HEK293 (cell line): Measurements from ENCODE around the gene SMPD3.
A peak's percentile ranks its signal among the peaks of the same experiment; 100 is the strongest.

Experiments
- CTCF ChIA-PET: fragments of 350-600 bp; formaldehyde crosslinking; extraction: SDS; loops from one replicate; lab custom pipeline; 2021; ENCODE audit warnings: antibody characterized with exemption; lab: Yijun Ruan, JAX
- POLR2A ChIA-PET: fragments of 300-600 bp; formaldehyde crosslinking; extraction: SDS; loops from one replicate; lab custom pipeline; 2020; ENCODE audit warnings: antibody characterized with exemption, inconsistent platforms; lab: Yijun Ruan, JAX
- H3K27ac ChIP-seq: fragments of 200-500 bp; sonication (Bioruptor generic); 2 replicates; pipeline ENCODE4 v1.5.1; 2014; ENCODE audit warnings: low read depth, low read length, control low read depth, inconsistent platforms; ENCODE audit errors: extremely low read depth
- H3K36me3 ChIP-seq, 2 experiments: fragments of 200-500 bp in 1 of 2; sonication (Bioruptor generic) in 1 of 2; 1 replicate in 1 of 2; 2 replicates in 1 of 2; pipeline ENCODE4 v1.5.1; 2014 to 2017; ENCODE audit warnings: inconsistent platforms in 2 of 2, low read length in 2 of 2; ENCODE audit not compliant: control insufficient read depth in 2 of 2, insufficient read depth in 1 of 2
- H3K4me1 ChIP-seq: fragments of 200-500 bp; sonication (Bioruptor generic); 2 replicates; pipeline ENCODE4 v1.5.1; 2014; ENCODE audit warnings: mild to moderate bottlenecking, low read length, inconsistent platforms; ENCODE audit not compliant: control insufficient read depth, insufficient read depth
- H3K4me3 ChIP-seq: 2 replicates; pipeline ENCODE4 v1.5.1; 2011; ENCODE audit warnings: low read depth, mild to moderate bottlenecking, control low read depth, low read length, moderate library complexity
- H3K9me3 ChIP-seq: fragments of 200-500 bp; sonication (Bioruptor generic); 2 replicates; pipeline ENCODE4 v1.5.1; 2014; ENCODE audit warnings: low read depth, low read length, inconsistent platforms; ENCODE audit not compliant: control insufficient read depth, insufficient read depth
- BCL6B ChIP-seq: fragments of 450-650 bp; formaldehyde crosslinking; IDR thresholded peaks from 2 replicates; pipeline ENCODE4 v1.5.1; 2017; ENCODE audit warnings: missing biosample characterization, missing genetic modification characterization
- FEZF1 ChIP-seq: fragments of 450-650 bp; formaldehyde crosslinking; IDR thresholded peaks from 2 replicates; pipeline ENCODE4 v1.5.1; 2016; ENCODE audit warnings: missing biosample characterization, missing genetic modification characterization
- GFI1B ChIP-seq: fragments of 450-650 bp; formaldehyde crosslinking; IDR thresholded peaks from 2 replicates; pipeline ENCODE4 v1.5.1; 2016; ENCODE audit warnings: missing biosample characterization, missing genetic modification characterization
- REPIN1 ChIP-seq: fragments of 450-650 bp; formaldehyde crosslinking; IDR thresholded peaks from 2 replicates; pipeline ENCODE4 v1.5.1; 2017; ENCODE audit warnings: missing biosample characterization, missing genetic modification characterization, low read depth
- ZBTB7A ChIP-seq: fragments of 450-650 bp; formaldehyde crosslinking; IDR thresholded peaks from 2 replicates; pipeline ENCODE4 v1.5.1; 2016; ENCODE audit warnings: low read depth, missing biosample characterization, missing genetic modification characterization
- ZFHX2 ChIP-seq: fragments of 450-650 bp; formaldehyde crosslinking; conservative IDR thresholded peaks from 2 replicates; pipeline ENCODE4 v1.5.1; 2016; ENCODE audit warnings: missing biosample characterization, missing genetic modification characterization
- ZNF10 ChIP-seq: fragments of 450-650 bp; formaldehyde crosslinking; IDR thresholded peaks from 2 replicates; pipeline ENCODE4 v1.5.1; 2017; ENCODE audit warnings: missing biosample characterization, missing genetic modification characterization
- ZNF16 ChIP-seq: fragments of 450-650 bp; formaldehyde crosslinking; IDR thresholded peaks from 2 replicates; pipeline ENCODE4 v1.5.1; 2016; ENCODE audit warnings: low read depth, missing biosample characterization, missing genetic modification characterization
- ZNF2 ChIP-seq: fragments of 450-650 bp; formaldehyde crosslinking; IDR thresholded peaks from 2 replicates; pipeline ENCODE4 v1.5.1; 2016; ENCODE audit warnings: missing biosample characterization, missing genetic modification characterization
- ZNF239 ChIP-seq: fragments of 450-650 bp; formaldehyde crosslinking; IDR thresholded peaks from 2 replicates; pipeline ENCODE4 v1.5.1; 2016; ENCODE audit warnings: missing biosample characterization, missing genetic modification characterization
- ZNF335 ChIP-seq: fragments of 450-650 bp; formaldehyde crosslinking; conservative IDR thresholded peaks from 2 replicates; pipeline ENCODE4 v1.5.1; 2016; ENCODE audit warnings: missing biosample characterization, missing genetic modification characterization
- ZNF341 ChIP-seq: fragments of 450-650 bp; formaldehyde crosslinking; IDR thresholded peaks from 2 replicates; pipeline ENCODE4; 2016; ENCODE audit warnings: low read depth, missing biosample characterization, missing genetic modification characterization
- ZNF433 ChIP-seq: fragments of 450-650 bp; formaldehyde crosslinking; IDR thresholded peaks from 2 replicates; pipeline ENCODE4 v1.5.1; 2016; ENCODE audit warnings: missing biosample characterization, missing genetic modification characterization, low read depth
- ZNF501 ChIP-seq: fragments of 450-650 bp; formaldehyde crosslinking; IDR thresholded peaks from 2 replicates; pipeline ENCODE4 v1.5.1; 2016; ENCODE audit warnings: missing biosample characterization, missing genetic modification characterization
- ZNF555 ChIP-seq: fragments of 450-650 bp; formaldehyde crosslinking; conservative IDR thresholded peaks from 2 replicates; pipeline ENCODE4 v1.5.1; 2017; ENCODE audit warnings: missing biosample characterization, mild to moderate bottlenecking, missing genetic modification characterization, inconsistent platforms
- ZNF596 ChIP-seq: fragments of 450-650 bp; IDR thresholded peaks from 2 replicates; pipeline ENCODE4 v1.5.0; 2018; ENCODE audit warnings: missing biosample characterization, mild to moderate bottlenecking, missing genetic modification characterization, moderate library complexity
- ZNF623 ChIP-seq: fragments of 450-650 bp; formaldehyde crosslinking; IDR thresholded peaks from 2 replicates; pipeline ENCODE4 v1.5.1; 2016; ENCODE audit warnings: missing biosample characterization, missing genetic modification characterization
- ZNF658 ChIP-seq: fragments of 450-650 bp; formaldehyde crosslinking; IDR thresholded peaks from 2 replicates; pipeline ENCODE4; 2016; ENCODE audit warnings: missing biosample characterization, missing genetic modification characterization
- ZNF664 ChIP-seq: fragments of 450-650 bp; formaldehyde crosslinking; IDR thresholded peaks from 2 replicates; pipeline ENCODE4 v1.5.1; 2016; ENCODE audit warnings: missing biosample characterization, missing genetic modification characterization
- ZNF76 ChIP-seq: fragments of 450-650 bp; formaldehyde crosslinking; IDR thresholded peaks from 2 replicates; pipeline ENCODE4; 2016; ENCODE audit warnings: low read depth, missing biosample characterization, missing genetic modification characterization, borderline replicate concordance
- ZNF837 ChIP-seq: fragments of 450-650 bp; formaldehyde crosslinking; IDR thresholded peaks from 2 replicates; pipeline ENCODE4 v1.5.1; 2016; ENCODE audit warnings: missing biosample characterization, missing genetic modification characterization
- TF ChIP-seq, protein P1 (sequence below): fragments of 450-650 bp; formaldehyde crosslinking; conservative IDR thresholded peaks from 2 replicates; pipeline ENCODE4 v1.5.1; 2016; ENCODE audit warnings: low read depth, missing biosample characterization, missing genetic modification characterization
- TF ChIP-seq, protein P2 (sequence below): IDR thresholded peaks from 2 replicates; pipeline ENCODE4 v1.6.1; 2011; ENCODE audit warnings: mild to moderate bottlenecking, low read depth, low read length, borderline replicate concordance
- TF ChIP-seq, protein P3 (sequence below): fragments of 450-650 bp; IDR thresholded peaks from 2 replicates; pipeline ENCODE4 v1.5.1; 2018; ENCODE audit warnings: missing biosample characterization, mild to moderate bottlenecking, missing genetic modification characterization
- TF ChIP-seq, protein P4 (sequence below): fragments of 450-650 bp; formaldehyde crosslinking; IDR thresholded peaks from 2 replicates; pipeline ENCODE4 v1.5.1; 2016; ENCODE audit warnings: missing biosample characterization, missing genetic modification characterization

SMPD3 gene

GRCh38 chr16:68412061-68412460 is 36.2 kb downstream of the SMPD3 start:
- TF ChIP-seq, protein P1, sequence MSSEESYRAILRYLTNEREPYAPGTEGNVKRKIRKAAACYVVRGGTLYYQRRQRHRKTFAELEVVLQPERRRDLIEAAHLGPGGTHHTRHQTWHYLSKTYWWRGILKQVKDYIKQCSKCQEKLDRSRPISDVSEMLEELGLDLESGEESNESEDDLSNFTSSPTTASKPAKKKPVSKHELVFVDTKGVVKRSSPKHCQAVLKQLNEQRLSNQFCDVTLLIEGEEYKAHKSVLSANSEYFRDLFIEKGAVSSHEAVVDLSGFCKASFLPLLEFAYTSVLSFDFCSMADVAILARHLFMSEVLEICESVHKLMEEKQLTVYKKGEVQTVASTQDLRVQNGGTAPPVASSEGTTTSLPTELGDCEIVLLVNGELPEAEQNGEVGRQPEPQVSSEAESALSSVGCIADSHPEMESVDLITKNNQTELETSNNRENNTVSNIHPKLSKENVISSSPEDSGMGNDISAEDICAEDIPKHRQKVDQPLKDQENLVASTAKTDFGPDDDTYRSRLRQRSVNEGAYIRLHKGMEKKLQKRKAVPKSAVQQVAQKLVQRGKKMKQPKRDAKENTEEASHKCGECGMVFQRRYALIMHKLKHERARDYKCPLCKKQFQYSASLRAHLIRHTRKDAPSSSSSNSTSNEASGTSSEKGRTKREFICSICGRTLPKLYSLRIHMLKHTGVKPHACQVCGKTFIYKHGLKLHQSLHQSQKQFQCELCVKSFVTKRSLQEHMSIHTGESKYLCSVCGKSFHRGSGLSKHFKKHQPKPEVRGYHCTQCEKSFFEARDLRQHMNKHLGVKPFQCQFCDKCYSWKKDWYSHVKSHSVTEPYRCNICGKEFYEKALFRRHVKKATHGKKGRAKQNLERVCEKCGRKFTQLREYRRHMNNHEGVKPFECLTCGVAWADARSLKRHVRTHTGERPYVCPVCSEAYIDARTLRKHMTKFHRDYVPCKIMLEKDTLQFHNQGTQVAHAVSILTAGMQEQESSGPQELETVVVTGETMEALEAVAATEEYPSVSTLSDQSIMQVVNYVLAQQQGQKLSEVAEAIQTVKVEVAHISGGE (tag by site-specific recombination), result no peak
- TF ChIP-seq ZFHX2 (tag by site-specific recombination), result 0 out of 2 replicates have a peak, but pooled peaks have one; percentile 35
- TF ChIP-seq, all 188 proteins: peak for 1
- Histone ChIP-seq H3K36me3 (no peaks in the 10 kb centered on the region), H3K27ac (no peak overlapping the region), H3K9me3 (no peaks in the 10 kb centered on the region), H3K4me1 (peaks cover under 1% of the 10 kb centered on the region; the same call in 1 of the 2 replicates), H3K4me3 (no peak overlapping the region)
- ChIA-PET POLR2A (no interaction called here), CTCF (interaction anchor here (0.6 to 2.9 kb wide), 3 partner anchors 16 to 889 kb away, joined by 3 to 9 read pairs (median 4); no protein-coding TSS in a partner anchor)

- Histone ChIP-seq H3K4me3 (no peak overlapping the region), H3K9me3 (no peaks in the 10 kb centered on the region), H3K4me1 (no peaks in the 10 kb centered on the region), H3K27ac (no peak overlapping the region), H3K36me3 (no peaks in the 10 kb centered on the region)
- ChIA-PET CTCF (interaction anchor here (0.6 to 2.9 kb wide), 3 partner anchors 15 to 444 kb away, joined by 3 to 9 read pairs (median 3); no protein-coding TSS in a partner anchor), POLR2A (no interaction called here)
- no peak for TF ChIP-seq ZNF10 (tag by site-specific recombination)
- TF ChIP-seq ZNF341 (tag by site-specific recombination), result no peak
- no peak for TF ChIP-seq ZNF837
- TF ChIP-seq ZNF555, result no peak
- TF ChIP-seq, protein P2, sequence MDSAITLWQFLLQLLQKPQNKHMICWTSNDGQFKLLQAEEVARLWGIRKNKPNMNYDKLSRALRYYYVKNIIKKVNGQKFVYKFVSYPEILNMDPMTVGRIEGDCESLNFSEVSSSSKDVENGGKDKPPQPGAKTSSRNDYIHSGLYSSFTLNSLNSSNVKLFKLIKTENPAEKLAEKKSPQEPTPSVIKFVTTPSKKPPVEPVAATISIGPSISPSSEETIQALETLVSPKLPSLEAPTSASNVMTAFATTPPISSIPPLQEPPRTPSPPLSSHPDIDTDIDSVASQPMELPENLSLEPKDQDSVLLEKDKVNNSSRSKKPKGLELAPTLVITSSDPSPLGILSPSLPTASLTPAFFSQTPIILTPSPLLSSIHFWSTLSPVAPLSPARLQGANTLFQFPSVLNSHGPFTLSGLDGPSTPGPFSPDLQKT, result no peak
- TF ChIP-seq ZNF664, result no peak
- no peak for TF ChIP-seq BCL6B
- no peak for TF ChIP-seq ZNF501 (tag by site-specific recombination)
- no peak for TF ChIP-seq GFI1B (tag by site-specific recombination)
- TF ChIP-seq, protein P3, sequence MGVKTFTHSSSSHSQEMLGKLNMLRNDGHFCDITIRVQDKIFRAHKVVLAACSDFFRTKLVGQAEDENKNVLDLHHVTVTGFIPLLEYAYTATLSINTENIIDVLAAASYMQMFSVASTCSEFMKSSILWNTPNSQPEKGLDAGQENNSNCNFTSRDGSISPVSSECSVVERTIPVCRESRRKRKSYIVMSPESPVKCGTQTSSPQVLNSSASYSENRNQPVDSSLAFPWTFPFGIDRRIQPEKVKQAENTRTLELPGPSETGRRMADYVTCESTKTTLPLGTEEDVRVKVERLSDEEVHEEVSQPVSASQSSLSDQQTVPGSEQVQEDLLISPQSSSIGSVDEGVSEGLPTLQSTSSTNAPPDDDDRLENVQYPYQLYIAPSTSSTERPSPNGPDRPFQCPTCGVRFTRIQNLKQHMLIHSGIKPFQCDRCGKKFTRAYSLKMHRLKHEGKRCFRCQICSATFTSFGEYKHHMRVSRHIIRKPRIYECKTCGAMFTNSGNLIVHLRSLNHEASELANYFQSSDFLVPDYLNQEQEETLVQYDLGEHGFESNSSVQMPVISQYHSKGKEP (tag by site-specific recombination), result no peak
- TF ChIP-seq ZNF16, result no peak
Observed at GRCh38 chr16:68411086-68411485, 37.2 kb downstream of the SMPD3 start.

GRCh38 chr16:68408967-68409366 is 39.3 kb downstream of the SMPD3 start:
- ChIA-PET CTCF (no interaction called here), POLR2A (no interaction called here)
- Histone ChIP-seq H3K9me3 (no peaks in the 10 kb centered on the region), H3K36me3 (no peaks in the 10 kb centered on the region), H3K27ac (no peak overlapping the region), H3K4me1 (no peaks in the 10 kb centered on the region), H3K4me3 (no peak overlapping the region)
- no peak for TF ChIP-seq FEZF1 (tag by site-specific recombination)
- no peak for TF ChIP-seq ZNF76
- no peak for TF ChIP-seq ZNF335
- TF ChIP-seq, protein P4, sequence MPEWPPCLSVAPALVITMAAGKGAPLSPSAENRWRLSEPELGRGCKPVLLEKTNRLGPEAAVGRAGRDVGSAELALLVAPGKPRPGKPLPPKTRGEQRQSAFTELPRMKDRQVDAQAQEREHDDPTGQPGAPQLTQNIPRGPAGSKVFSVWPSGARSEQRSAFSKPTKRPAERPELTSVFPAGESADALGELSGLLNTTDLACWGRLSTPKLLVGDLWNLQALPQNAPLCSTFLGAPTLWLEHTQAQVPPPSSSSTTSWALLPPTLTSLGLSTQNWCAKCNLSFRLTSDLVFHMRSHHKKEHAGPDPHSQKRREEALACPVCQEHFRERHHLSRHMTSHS (tag by site-specific recombination), result no peak
- TF ChIP-seq ZNF623 (tag by site-specific recombination), result no peak
- no peak for TF ChIP-seq ZNF658 (tag by site-specific recombination)
- no peak for TF ChIP-seq REPIN1
- no peak for TF ChIP-seq ZNF239 (tag by site-specific recombination)
- no peak for TF ChIP-seq ZBTB7A
- no peak for TF ChIP-seq ZNF596 (tag by site-specific recombination)
- TF ChIP-seq ZNF433 (tag by site-specific recombination), result no peak
- TF ChIP-seq ZNF2 (tag by site-specific recombination), result no peak
